Measurements from ENCODE around the gene BLVRA. TPM values are rescaled to one million over a fixed set of nuclear protein-coding genes. Genes with fewer than 3 reads are reported as not detected.
"Not testable (repeated sequence)": the region's sequence is repeated elsewhere in the genome, so short reads cannot be mapped to it uniquely, and the experiment has no call there.

The BLVRA gene
- total and polyA plus RNA-seq, 10 donors = 58.0 to 164 (median 114) TPM

- H3K36me3 ChIP-seq = peaks cover 0 to 23% (median 4%) of the 10 kb centered on the region in 6 donors
- TF ChIP-seq POLR2A (IDR thresholded peaks at IDR 0.05) (no peak), CTCF (IDR thresholded peaks at IDR 0.05 in 8 of 11, conservative IDR thresholded peaks at IDR 0.05 in 3 of 11) (no peak), POLR2AphosphoS5 (IDR thresholded peaks at IDR 0.05) (no peak)
- H3K4me1 ChIP-seq = peaks cover 0 to 32% (median 7%) of the 10 kb centered on the region in 6 donors
- no peak overlapping the region for H3K4me3 ChIP-seq
- WGBS, 5 donors = 80 to 94% (median 85%) methylated on average over 10 of the region's 10 CpGs
- H3K9me3 ChIP-seq = no peaks in the 10 kb centered on the region
- no peak for DNase-seq
- H3K27ac ChIP-seq = peak overlapping the region in 3 of 8 donors; percentile 36 to 50 (median 42)
- intact Hi-C loops (cut with DNase I; ENCODE audit: low total_unique reads) = no loop called here
- H3K27me3 ChIP-seq (replicated peaks in 1 of 7) = no peaks in the 10 kb centered on the region
Observed at GRCh38 chr7:43781726-43782607, 23.5 kb downstream of the BLVRA start.

- WGBS, 5 donors = 92 to 95% (median 93%) methylated on average over 8 of the region's 8 CpGs
- peaks cover 0 to 32% (median 7%) of the 10 kb centered on the region in 6 donors for H3K4me1 ChIP-seq
- no peak for TF ChIP-seq POLR2A (IDR thresholded peaks at IDR 0.05)
- no peak for TF ChIP-seq POLR2AphosphoS5 (IDR thresholded peaks at IDR 0.05)
- TF ChIP-seq CTCF (IDR thresholded peaks at IDR 0.05 in 8 of 11, conservative IDR thresholded peaks at IDR 0.05 in 3 of 11) = no peak
- no peak for DNase-seq
- H3K36me3 ChIP-seq = peaks cover 0 to 29% (median 6%) of the 10 kb centered on the region in 6 donors
- intact Hi-C loops (cut with DNase I; ENCODE audit: low total_unique reads) = no loop called here
- H3K9me3 ChIP-seq = no peaks in the 10 kb centered on the region
- no peak overlapping the region for H3K4me3 ChIP-seq
- H3K27me3 ChIP-seq (replicated peaks in 1 of 7) = no peaks in the 10 kb centered on the region
- H3K27ac ChIP-seq = peak overlapping the region in 2 of 8 donors; percentile 42 to 50
Observed at GRCh38 chr7:43782768-43783555, 24.5 kb downstream of the BLVRA start.

GRCh38 chr7:43784030-43784584 lies 25.6 kb downstream of the BLVRA start:
- Histone ChIP-seq H3K4me1 (peaks cover 0 to 32% (median 7%) of the 10 kb centered on the region in 6 donors), H3K36me3 (peaks cover 0 to 41% (median 9%) of the 10 kb centered on the region in 6 donors), H3K4me3 (no peak overlapping the region), H3K27ac (peak overlapping the region in 3 of 8 donors; percentile 24 to 36 (median 32)), H3K9me3 (no peaks in the 10 kb centered on the region), H3K27me3 (replicated peaks in 1 of 7) (no peaks in the 10 kb centered on the region)
- DNase-seq = no peak
- WGBS, 5 donors = 83 to 92% (median 88%) methylated on average over 5 of the region's 5 CpGs
- no peak for TF ChIP-seq CTCF (IDR thresholded peaks at IDR 0.05 in 8 of 11, conservative IDR thresholded peaks at IDR 0.05 in 3 of 11)
- TF ChIP-seq POLR2AphosphoS5 (IDR thresholded peaks at IDR 0.05) = no peak
- no peak for TF ChIP-seq POLR2A (IDR thresholded peaks at IDR 0.05)
- intact Hi-C loops (cut with DNase I; ENCODE audit: low total_unique reads) = no loop called here

GRCh38 chr7:43784585-43785087 lies 26.2 kb downstream of the BLVRA start:
- H3K36me3 ChIP-seq = peaks cover 0 to 46% (median 9%) of the 10 kb centered on the region in 6 donors
- H3K9me3 ChIP-seq; H3K27me3 ChIP-seq (replicated peaks in 1 of 7); DNase-seq; intact Hi-C loops (cut with DNase I; ENCODE audit: low total_unique reads); H3K4me3 ChIP-seq: not testable (repeated sequence)
- 71 to 81% (median 74%) methylated on average over 8 of the region's 8 CpGs for WGBS, 5 donors
- peak overlapping the region in 3 of 8 donors; percentile 24 to 36 (median 32) for H3K27ac ChIP-seq
- H3K4me1 ChIP-seq = peaks cover 0 to 32% (median 7%) of the 10 kb centered on the region in 6 donors

Measured in spleen (tissue), 11 donors.